GM19438 (cell line): Measurements from ENCODE around the gene METTL8.
"Not testable (repeated sequence)": the region's sequence is repeated elsewhere in the genome, so short reads cannot be mapped to it uniquely, and the experiment has no call there.

Source experiments
- ATAC-seq: cut with Tn5 transposase; IDR thresholded peaks from one replicate; pipeline ENCODE4 v1.9.1; 2021; ENCODE audit warnings: low read depth; ENCODE audit not compliant: unreplicated experiment

Gene METTL8

DNA sequence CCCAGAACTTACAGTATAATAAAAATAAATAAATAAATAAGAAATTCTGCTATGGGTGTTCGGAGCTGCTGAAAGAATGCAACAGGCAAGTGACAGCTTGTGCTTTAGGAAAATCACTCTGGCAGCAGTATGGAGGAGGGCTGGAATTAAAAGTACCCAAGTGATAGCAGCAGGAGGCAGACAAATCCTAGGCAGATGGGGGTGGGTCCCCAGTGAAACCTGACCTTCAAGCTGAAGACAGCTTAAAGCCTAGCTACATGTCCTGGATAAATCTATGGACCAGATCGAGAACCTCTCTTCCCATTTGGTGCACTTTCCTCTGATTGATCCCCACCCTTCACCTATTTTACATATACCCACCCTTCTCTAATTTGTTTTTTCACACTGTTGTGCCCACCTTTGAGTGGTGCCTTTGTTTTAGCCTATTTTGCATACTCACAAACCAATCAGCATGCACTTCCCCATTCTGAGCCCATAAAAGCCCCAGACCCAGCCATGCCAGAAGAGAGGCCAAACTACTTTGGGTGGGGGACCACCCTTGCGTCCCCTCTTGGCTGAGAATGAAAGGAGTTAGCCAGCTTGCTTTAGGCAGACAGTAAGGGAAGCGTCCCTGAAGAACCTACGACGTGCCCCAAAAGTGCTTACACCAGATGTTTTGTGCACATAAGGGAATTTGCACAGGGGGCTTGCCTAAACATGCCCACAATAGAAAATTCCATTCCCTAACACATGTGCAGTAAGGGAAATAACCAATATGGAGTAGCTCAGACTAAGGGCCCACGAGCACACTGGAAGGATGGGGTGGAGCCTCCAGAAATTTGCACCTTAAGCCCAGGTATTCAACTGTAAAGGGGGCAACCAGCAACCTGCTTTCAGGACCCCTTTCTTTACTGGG lies 3.0 kb downstream of the METTL8 start:
- no peak for ATAC-seq

DNA sequence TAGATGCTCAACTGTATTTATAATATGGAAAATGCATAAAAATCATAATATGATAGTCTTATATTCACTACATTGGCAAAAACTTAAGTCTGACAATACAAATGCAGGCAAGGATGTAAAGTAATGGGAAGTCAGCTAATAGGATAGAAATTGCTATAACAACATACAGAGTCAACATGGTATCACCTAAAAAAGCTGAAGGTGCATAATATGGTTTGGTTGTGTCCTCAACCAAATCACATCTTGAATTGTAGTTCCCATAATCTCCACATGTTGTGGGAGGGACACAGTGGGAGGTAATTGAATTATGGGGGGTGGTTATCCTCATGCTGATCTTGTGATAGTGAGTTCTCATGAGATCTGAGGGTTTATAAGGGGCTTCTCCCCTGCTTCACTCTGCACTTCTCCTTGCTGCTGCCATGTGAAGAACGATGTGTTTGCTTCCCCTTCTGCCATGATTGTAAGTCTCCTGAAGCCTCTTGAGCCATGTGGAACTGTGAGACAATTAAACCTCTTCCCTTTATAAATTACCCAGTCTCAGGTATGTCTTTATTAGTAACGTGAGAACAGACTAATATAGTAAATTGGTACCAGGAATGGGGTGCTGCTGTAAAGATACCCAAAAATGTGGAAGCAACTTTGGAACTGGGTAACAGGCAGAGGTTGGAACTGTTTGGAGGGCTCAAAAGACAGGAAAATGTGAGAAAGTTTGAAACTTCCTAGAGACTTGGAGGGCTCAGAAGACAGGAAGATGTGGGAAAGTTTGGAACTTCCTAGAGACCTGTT lies 10.9 kb downstream of the METTL8 start:
- ATAC-seq: not testable (repeated sequence)

DNA sequence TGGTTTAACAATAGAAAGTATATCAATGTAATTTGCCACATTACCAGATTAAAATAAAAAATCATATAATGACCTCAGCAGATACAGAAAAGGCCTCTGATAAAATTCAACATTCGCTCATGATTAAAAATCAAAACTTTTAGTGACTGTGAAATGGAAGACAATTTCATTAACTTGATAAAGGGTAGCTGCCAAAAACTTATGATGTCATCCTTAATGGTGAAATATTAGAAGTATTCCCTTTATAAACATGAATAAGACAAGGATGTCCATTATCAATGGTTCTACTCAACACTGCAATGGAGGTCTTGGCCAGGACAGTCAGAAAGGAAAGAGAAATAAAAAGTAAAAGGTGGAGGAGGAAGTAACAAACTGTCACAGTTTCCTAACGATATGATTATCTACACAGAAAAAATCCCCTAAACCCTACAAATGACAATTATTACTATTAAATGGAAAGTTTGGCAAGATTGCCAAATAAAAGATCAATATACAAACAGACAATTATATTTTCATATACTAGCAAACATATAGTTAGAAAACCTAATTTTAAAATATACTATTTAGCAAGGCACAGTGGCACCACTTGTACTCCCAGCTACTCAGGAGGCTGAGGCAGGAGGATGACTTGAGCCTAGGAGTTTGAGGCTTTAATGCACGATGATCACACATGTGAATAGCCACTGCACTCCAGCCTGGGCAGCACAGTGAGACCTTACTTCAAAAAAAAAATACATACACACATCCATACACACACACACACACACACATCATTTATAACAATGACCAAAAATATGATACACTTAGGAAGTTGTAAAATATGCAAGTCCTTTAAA lies 12.8 kb downstream of the METTL8 start:
- ATAC-seq: no peak

DNA sequence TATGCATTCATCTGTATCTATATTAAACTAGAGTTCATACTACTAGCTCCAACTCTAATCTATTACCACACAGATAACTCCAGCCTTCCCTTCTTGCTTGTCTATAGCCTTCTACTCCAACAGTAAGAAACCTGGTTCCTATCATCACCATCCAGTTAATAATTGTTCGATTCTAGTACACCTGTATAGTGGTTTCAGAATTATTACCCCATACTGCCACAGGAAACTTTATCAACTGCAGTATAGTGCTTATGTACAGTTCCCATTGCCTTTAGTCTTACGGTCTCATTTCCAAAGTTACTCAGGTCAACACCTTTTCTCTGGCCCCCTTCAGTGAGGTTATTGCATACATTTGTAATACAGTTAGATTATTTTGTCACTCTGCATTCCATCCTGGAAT lies 14.5 kb downstream of the METTL8 start:
- ATAC-seq: no peak

DNA sequence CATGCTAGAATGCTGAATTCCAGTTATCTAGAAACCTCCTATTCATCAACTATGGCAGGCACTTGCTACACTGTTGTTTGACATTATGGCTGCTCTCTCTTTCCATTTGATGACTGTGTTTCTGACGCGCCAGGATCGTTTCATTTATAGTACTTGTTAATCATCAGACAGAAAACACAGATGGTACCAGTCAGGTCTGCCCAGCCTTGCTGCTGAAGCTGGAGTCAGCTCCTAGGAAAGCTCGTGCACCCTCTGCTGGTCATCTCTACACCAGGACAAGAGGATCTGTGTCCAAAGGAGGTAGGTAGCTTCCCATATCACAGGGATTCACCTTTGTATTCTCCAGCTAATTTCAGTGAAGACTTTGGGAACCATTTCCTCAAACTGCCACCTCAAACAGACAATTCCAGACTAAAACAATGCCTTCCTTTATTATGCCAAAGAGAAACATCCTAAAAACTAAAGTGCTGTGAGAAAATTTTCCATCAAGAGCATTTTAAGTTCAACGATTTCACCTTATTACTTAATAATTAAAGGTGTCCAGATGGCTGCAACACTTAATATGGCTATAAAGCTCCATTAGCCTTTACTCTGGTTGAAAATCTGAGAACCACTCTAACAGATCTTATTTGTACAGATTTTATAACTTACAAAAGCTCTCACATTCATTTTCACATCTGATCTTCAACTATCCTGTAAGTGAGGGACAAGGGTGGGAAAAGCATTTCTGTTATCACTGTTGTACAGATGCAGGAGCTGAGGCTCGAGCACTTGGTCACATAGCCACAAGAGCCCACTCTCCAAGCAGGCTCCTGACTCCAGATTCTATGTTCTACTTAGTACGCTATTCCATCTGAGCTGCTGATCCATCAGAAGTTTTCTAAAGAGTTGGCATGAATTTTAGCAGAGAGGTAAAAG lies 17.5 kb downstream of the METTL8 start:
- peak; percentile 84 for ATAC-seq

DNA sequence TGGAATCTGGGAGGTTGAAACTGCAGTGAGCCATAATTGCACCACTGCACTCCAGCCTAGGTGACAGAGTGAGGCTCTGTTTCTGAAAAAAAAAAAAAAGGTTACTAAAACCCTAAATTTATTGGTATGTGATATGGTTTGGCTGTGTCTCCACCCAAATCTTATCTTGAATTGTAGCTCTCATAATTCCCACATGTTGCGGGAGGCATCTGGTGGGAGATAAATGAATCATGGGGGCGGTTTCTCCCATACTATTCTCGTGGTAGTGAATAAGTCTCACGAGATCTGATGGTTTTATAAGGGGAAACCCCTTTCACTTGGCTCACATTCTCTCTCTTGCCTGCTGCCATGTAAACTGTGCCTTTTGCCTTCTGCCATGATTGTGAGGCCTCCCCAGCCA lies 19.1 kb downstream of the METTL8 start:
- ATAC-seq: not testable (repeated sequence)

DNA sequence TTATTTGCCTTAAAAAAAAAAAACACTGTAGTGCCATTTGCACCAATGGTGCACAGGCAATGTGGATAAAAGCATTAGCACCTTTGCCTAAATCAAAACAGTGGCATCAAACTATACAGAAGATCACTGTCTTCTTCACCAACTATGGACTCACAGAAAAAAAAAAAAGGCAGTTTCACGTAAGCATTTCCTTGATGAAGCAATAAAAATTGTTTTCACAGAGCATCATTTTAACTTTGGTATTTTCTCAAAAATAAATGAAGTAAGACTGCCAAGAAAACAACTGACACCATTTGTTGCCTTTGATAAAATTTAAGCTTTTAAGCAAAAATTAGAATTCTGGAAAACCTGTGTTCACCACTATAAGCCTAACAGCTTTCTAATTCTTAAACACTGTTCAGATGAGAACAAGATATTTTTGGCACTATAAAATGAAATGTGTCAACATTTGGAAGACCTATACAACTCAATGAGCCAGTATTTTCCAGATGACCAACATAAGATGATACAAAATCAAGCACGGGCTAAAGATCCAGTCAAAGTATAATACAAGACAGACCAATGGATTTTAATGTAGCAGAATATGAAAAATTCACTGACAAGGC lies 21.1 kb downstream of the METTL8 start:
- ATAC-seq: no peak

DNA sequence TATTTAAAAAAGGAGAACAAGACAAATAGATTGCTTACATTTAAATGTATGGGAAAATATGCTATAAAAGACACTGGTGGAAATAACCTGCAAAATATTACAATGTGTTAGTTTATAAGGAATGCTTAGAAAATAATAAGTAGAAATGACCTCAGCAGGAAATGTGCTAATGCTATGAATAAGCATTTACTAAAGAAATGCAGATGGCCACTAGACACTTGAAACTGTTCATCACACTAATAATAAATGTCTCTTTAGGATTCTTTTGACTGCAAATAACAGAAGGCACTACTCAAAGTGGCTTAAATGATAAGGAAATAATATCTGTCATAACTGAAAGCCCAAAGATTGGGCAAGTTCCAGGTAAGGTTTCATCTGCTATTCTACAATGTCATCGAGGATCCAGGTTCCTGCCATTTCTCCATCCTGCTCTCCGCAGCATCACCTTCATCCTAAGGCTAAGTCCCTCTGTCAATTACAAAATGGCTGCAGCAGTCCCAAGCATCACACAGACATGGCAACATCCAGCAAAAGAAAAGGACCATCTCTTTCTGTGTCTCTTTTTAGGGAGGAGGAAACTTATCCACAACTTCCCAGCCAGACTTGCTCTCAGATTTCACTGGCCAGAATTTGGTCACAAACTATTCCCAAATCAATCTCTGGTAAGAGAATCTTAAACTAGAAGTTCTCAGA lies 21.9 kb downstream of the METTL8 start:
- ATAC-seq: no peak

DNA sequence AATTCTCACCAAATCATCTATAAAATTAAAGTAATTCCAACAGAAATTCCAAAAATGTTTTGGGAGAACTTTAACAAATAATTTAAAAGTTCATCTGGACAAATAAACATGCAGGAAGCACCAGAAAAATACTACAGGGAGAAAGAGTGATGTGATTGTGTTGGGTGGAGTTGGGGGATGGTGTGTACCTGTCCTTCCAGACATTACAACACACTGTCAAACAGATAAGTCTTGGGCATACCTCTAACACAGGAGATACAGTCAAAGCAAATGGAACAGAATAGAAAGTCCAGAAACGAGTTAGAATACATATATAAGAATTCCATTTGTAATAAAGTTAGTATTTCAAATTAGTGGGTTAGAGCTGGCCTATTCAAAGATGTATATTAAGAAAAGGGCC lies 22.6 kb downstream of the METTL8 start:
- no peak for ATAC-seq

DNA sequence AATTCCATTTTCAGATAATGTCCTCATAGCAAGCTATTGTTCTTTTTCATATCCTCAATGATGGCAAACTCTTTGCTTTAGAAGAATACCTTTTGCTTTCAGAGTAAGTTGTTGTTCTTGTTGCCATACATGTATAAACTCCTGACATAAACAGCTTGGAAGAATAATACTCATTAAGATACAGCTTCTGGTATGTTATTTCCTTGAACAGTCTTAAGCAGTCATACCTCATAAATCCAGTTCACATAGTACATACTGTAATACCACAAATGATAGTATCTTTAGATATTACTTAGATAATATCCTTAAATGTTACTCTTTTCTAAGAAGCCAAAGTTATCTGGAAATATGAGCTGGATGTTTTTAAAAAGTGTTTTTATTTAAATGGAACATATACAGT lies 23.2 kb downstream of the METTL8 start:
- no peak for ATAC-seq

DNA sequence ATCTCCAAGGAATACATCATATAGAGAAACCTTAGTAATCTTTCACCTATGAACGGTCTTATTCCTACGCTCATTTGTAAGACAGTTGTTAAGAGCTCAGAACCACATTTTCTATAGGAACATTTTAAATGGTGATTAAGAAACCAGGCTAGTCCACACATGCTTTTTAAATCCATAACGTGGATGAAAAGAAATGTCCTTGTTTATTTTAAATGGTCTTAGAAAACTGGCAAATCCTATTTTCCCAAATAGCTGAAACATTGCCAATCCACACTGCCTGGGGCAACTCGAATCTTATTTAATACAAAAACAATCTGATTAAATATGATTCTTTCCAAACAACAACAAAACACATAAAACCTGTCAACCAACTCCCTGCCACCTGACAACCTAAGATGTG lies 23.7 kb downstream of the METTL8 start:
- ATAC-seq: no peak

DNA sequence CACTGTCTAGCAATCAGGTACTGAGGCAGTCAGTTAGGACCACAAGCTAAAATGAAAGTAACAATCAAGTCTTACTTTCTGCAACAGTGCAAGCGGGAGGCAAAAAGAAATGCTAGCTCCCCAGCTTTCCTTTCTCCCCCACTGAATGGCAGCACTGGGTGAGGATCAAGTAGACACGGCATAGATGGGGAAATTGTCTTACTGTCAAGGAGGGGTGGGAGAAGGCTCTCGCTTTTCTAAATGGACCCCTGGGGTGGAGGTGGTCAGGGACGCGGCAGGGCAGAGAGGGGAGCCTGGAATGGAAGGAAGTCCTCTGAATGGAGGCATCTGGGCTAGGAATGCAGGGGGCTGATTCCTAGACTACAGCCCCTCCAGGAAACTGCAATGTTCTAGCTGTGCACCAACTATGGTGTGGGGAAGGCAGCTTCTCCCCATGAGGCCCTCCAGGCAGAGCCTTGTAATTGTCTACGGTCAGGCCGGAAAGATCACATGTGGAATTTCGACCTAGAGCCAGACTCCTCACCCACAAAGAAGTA lies 24.3 kb downstream of the METTL8 start:
- ATAC-seq: no peak

DNA sequence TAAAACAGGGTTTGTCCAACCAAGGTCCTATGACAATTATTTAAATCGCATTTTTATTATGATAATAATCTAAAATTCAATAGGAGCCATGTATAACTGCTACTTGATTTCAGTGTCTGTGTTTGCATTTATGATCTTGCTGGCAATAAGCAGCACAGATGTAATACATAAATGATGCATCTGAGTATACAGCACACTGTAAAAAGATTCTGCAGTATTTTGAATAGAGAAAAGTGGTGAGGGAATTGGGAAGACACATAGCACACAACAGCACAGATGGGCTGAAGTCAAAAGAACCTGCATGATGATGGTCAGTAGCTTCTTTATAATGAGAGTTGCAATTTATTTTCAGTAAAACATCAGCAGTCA lies 26.1 kb downstream of the METTL8 start:
- ATAC-seq: no peak

DNA sequence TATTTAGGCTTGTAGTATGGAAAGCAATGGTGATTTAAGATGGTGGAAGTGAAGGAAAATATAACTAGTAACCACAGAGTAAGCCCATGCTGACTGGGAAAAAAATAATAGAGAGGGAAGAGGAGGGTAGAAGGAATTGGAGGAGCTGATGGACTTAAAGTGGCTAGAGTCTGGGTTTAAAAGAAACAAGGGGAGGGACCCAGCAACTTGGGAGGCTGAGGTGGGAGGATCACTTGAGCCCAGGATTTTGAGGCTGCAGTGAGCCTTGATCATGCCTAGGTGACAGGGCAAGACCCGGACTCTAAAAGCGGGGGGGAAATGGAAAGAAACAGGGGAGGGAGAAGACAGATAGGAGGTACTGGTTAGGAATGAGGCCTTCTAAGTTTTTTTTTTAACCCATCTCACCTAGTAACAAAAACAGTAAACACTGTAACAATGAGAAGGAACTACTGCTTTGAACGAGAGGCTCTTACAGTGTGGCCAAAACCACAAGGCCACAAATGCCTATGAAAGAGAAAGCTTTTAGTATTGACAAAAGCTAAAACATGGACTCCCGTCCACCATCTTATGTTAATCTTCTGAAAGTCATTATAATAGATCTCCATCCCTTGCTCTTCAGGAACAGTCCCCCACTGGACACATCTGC lies 26.6 kb downstream of the METTL8 start:
- peak; percentile 52 for ATAC-seq

DNA sequence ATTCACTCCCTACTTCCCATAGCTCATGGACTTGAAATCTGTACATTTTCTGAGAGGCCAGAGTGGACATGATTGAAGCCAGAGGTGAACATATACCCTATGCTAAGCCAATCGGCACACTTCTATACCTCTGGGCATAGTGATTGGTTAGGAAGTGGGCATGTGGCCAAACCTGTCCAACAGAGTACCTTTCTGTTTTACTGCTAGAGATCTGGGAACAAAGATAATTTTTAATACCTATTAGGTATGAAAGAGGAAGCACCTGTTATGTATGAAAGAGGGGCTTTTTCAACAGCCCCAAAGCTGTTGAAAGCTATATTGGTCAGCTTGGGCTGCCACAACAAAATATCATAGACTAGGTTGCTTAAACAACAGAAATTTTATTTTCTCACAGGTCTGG lies 27.7 kb downstream of the METTL8 start:
- ATAC-seq: peak; percentile 51

DNA sequence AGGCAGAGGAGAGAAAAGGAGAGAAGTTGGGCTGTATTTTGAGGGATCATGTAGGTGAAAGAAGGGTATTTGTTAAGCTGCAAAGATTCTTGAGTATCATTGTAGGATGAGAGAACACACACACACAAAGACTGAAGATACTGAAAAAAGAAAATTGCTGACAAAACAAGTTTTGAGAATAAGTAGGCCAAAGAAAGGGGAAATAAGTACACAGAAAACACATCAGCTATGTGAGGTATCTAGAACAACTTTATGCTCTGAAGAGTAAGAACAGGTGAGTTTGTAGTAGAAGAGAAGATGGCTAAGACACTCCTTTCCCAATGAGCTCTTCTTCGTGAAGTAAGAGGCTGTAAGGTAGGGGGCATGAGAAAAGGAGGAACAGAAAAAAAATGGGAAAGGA lies 28.2 kb downstream of the METTL8 start:
- no peak for ATAC-seq

DNA sequence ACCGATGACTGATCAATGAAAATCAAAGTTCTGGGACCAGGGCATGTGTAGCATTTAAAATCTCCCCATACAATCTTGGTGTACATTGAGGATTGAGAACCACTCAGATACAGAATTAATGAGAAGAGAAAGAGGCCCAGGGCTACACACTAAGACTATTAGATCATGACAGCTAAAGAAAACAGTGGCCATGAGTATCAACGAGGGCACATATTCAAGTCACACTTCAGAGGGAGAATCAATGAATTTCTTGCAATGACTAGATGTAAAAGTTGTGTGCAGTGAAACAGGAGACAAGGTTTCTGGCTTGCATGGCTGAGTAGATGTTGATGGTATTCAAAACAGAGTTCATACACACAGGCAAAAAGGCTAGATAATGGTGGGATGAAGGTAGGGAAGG lies 29.1 kb downstream of the METTL8 start:
- ATAC-seq: no peak

DNA sequence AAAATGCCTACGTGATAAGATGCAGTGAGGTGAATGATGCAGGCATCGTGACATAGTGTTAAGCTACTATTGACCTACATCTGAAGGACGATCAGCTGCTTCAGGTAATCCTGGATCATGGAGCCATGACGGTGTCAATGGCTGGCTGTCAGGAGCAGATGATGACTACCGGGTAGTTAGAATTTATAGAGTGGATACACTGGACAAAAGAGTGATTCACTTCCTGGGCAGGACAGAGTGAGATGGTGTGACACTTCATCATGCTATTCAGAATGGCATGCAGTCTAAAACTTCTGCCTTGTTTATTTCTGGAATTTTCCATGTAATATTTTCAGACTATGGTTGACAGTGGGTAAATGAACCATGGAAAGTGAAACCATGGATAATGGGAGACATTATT lies 29.5 kb downstream of the METTL8 start:
- no peak for ATAC-seq
